ENCODE results near the gene KIAA1586.

DNA sequence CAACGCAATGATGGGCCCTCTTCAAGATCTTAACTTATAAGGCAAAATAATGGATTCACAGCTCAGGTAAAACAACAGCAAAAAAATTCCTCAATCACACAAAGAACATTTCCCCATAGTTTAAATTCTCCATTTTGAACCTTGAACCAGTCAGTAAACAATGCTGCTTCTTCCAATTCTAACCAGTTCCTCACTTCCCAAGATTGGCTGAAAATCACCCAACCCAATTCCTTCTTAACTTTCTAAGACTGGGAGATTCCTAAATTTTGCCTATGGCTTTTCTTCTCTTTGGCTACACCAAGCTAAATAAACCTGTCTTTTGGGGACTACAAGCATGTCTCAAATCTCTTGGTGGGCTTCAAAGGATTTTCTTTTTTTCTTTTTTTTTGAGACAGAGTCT, 40.4 kb downstream of the KIAA1586 start:
- TF ChIP-seq, protein P1, sequence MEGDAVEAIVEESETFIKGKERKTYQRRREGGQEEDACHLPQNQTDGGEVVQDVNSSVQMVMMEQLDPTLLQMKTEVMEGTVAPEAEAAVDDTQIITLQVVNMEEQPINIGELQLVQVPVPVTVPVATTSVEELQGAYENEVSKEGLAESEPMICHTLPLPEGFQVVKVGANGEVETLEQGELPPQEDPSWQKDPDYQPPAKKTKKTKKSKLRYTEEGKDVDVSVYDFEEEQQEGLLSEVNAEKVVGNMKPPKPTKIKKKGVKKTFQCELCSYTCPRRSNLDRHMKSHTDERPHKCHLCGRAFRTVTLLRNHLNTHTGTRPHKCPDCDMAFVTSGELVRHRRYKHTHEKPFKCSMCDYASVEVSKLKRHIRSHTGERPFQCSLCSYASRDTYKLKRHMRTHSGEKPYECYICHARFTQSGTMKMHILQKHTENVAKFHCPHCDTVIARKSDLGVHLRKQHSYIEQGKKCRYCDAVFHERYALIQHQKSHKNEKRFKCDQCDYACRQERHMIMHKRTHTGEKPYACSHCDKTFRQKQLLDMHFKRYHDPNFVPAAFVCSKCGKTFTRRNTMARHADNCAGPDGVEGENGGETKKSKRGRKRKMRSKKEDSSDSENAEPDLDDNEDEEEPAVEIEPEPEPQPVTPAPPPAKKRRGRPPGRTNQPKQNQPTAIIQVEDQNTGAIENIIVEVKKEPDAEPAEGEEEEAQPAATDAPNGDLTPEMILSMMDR (conservative IDR thresholded peaks at IDR 0.05): no peak
- no peak for TF ChIP-seq EZH2 (IDR thresholded peaks at IDR 0.05; ENCODE audit: low read depth)
